ENCODE results near the gene SH3GLB2. TPM values are rescaled to one million over a fixed set of nuclear protein-coding genes. Genes with fewer than 3 reads are reported as not detected.

The SH3GLB2 gene
- total and polyA plus RNA-seq, 10 of the 15 experiments (the other 5 are each of a cell fraction or from before 2014, with no cell fraction given), result 0.21 to 61.3 (median 30.8) TPM

- 0 out of 2 replicates have a peak, but pooled peaks have one; percentile 60 for TF ChIP-seq PRDM15 (CRISPR knock-in tag; IDR thresholded peaks at IDR 0.05)
- peak; percentile 91 to 95 for TF ChIP-seq BHLHE40 (IDR thresholded peaks at IDR 0.05; ENCODE audit: borderline replicate concordance in 1 of 2, low read depth in 2 of 2, low read length in 1 of 2)
- no peak for TF ChIP-seq CHD1 (IDR thresholded peaks at IDR 0.05; ENCODE audit: low read depth, low read length)
- TF ChIP-seq POLR2AphosphoS2 (IDR thresholded peaks at IDR 0.05; ENCODE audit: low read depth, low read length), result peak; percentile 80
- TF ChIP-seq RELB (IDR thresholded peaks at IDR 0.05; ENCODE audit: low read depth), result peak; percentile 87
- TF ChIP-seq MYC (IDR thresholded peaks at IDR 0.05; ENCODE audit: insufficient read depth, insufficient read length, insufficient replicate concordance, low read length, severe bottlenecking), result no peak
- TF ChIP-seq CTCF (IDR thresholded peaks at IDR 0.05 in 2 of 3, conservative IDR thresholded peaks at IDR 0.05 in 1 of 3; ENCODE audit: control insufficient read depth in 2 of 3, extremely low read depth in 1 of 3, insufficient read depth in 1 of 3, low read depth in 3 of 3, low read length in 3 of 3), result no peak
- TF ChIP-seq SMC3 (IDR thresholded peaks at IDR 0.05; ENCODE audit: borderline replicate concordance, low read length), result no peak
- TF ChIP-seq LARP7 (IDR thresholded peaks at IDR 0.05), result peak; percentile 69; the same call in 1 of the 2 replicates
- TF ChIP-seq RB1 (IDR thresholded peaks at IDR 0.05; ENCODE audit: borderline replicate concordance), result 0 out of 2 replicates have a peak, but pooled peaks have one; percentile 44
- no peak for TF ChIP-seq ASH2L (IDR thresholded peaks at IDR 0.05; ENCODE audit: borderline replicate concordance, low read depth)
- TF ChIP-seq RUNX3 (IDR thresholded peaks at IDR 0.05; ENCODE audit: low read length), result peak; percentile 75; the same call in 1 of the 2 replicates
- TF ChIP-seq CHD4 (IDR thresholded peaks at IDR 0.05), result no peak
- peak; percentile 83; the same call in 1 of the 2 replicates for TF ChIP-seq YY1 (IDR thresholded peaks at IDR 0.05; ENCODE audit: low read depth, low read length)
- TF ChIP-seq SUPT20H (IDR thresholded peaks at IDR 0.05; ENCODE audit: borderline replicate concordance, control insufficient read depth, low read depth, low read length), result no peak
- no peak for TF ChIP-seq ZNF24 (IDR thresholded peaks at IDR 0.05)
- TF ChIP-seq DPF2 (IDR thresholded peaks at IDR 0.05), result 0 out of 2 replicates have a peak, but pooled peaks have one; percentile 66
- TF ChIP-seq USF1 (IDR thresholded peaks at IDR 0.05; ENCODE audit: borderline replicate concordance, extremely low read length, insufficient read depth, low read depth, low read length), result peak; percentile 86
- peak; percentile 44 for TF ChIP-seq KLF5 (IDR thresholded peaks at IDR 0.05; ENCODE audit: partially characterized antibody)
- no peak; the same call in 1 of the 2 replicates for TF ChIP-seq MAX (IDR thresholded peaks at IDR 0.05; ENCODE audit: low read depth, low read length)
These were observed 8.3 kb upstream of the SH3GLB2 start, which contains the start of gene MIGA2 (continued) for GRCh38 chr9:129036241-129036922.
